Activated CD4-positive, alpha-beta memory T cell treated with anti-CD3 and anti-CD28 coated beads, Interleukin-2, amount 10 ng/mL, durations not matched to agents 7 days and 5 days (primary cell): Measurements from ENCODE around the gene DVL1. TPM values are rescaled to one million over a fixed set of nuclear protein-coding genes. Genes with fewer than 3 reads are reported as not detected.
A peak's percentile ranks its signal among the peaks of the same experiment; 100 is the strongest.
"Not testable (repeated sequence)": the region's sequence is repeated elsewhere in the genome, so short reads cannot be mapped to it uniquely, and the experiment has no call there.

Experiments
- CTCF ChIA-PET: fragments of 350-600 bp; sonication (Branson Sonifier 250); formaldehyde crosslinking; loops from one replicate; lab custom pipeline; 2021; ENCODE audit warnings: antibody characterized with exemption, inconsistent platforms; lab: Charles Lee
- POLR2A ChIA-PET: fragments of 350-600 bp; sonication (Branson Sonifier 250); formaldehyde crosslinking; loops from one replicate; lab custom pipeline; 2021; ENCODE audit warnings: antibody characterized with exemption; lab: Charles Lee
- DNase-seq: peaks from one replicate; pipeline ENCODE4 v3.0.0-alpha.2; 2020
- H3K27ac Mint-ChIP-seq: one replicate; pipeline ENCODE4 v1.8.0; 2021; ENCODE audit warnings: mild to moderate bottlenecking, mixed read lengths
- H3K27me3 Mint-ChIP-seq: one replicate; pipeline ENCODE4 v1.8.0; 2021; ENCODE audit warnings: mixed read lengths
- H3K36me3 Mint-ChIP-seq: one replicate; pipeline ENCODE4 v1.8.0; 2021; ENCODE audit warnings: low read depth, mixed read lengths
- H3K4me1 Mint-ChIP-seq: one replicate; pipeline ENCODE4 v1.8.0; 2021; ENCODE audit warnings: mixed read lengths
- H3K4me3 Mint-ChIP-seq: one replicate; pipeline ENCODE4 v1.8.0; 2021; ENCODE audit warnings: mild to moderate bottlenecking, mixed read lengths
- H3K9me3 Mint-ChIP-seq: one replicate; pipeline ENCODE4 v1.8.0; 2021; ENCODE audit warnings: mixed read lengths
- total RNA-seq, 2 experiments: library from RNA; stranded (reverse); gene quantifications; one replicate each; pipeline ENCODE4 v1.2.3, GENCODE V29; 2021

DVL1 gene
- total RNA-seq, 2 experiments from 2014 or later, result 36.0 to 37.8 TPM

GRCh38 chr1:1385931-1386330 lies 36.7 kb upstream of the DVL1 start:
- Mint-ChIP-seq H3K27me3 (no peaks in the 10 kb centered on the region), H3K9me3 (no peaks in the 10 kb centered on the region), H3K27ac (no peak overlapping the region), H3K4me1 (no peaks in the 10 kb centered on the region), H3K36me3 (peaks cover 47% of the 10 kb centered on the region), H3K4me3 (no peak overlapping the region)
- no peak for DNase-seq
- ChIA-PET POLR2A (interaction anchor here (1.1 to 1.6 kb wide), 2 partner anchors 10 to 19 kb away, joined by 3 to 5 read pairs; partner anchors contain the start of gene AURKAIP1), CTCF (interaction anchor here (1.8 kb wide), 1 partner anchor 14 kb away, joined by 6 read pairs; no protein-coding TSS in a partner anchor)

GRCh38 chr1:1385339-1385738 lies 36.1 kb upstream of the DVL1 start:
- H3K27me3 Mint-ChIP-seq, DNase-seq, H3K27ac Mint-ChIP-seq, H3K4me1 Mint-ChIP-seq, H3K4me3 Mint-ChIP-seq, H3K9me3 Mint-ChIP-seq: not testable (repeated sequence)
- ChIA-PET CTCF (interaction anchor here (1.8 kb wide), 1 partner anchor 13 kb away, joined by 6 read pairs; no protein-coding TSS in a partner anchor), POLR2A (interaction anchor here (1.1 to 1.6 kb wide), 3 partner anchors 10 to 19 kb away, joined by 3 to 5 read pairs (median 3); partner anchors contain the start of genes AURKAIP1 and CCNL2)
- H3K36me3 Mint-ChIP-seq, result peaks cover 41% of the 10 kb centered on the region

GRCh38 chr1:1381294-1381693 lies 32.1 kb upstream of the DVL1 start:
- no peaks in the 10 kb centered on the region for H3K9me3 Mint-ChIP-seq
- POLR2A ChIA-PET, result interaction anchor here (1.8 kb wide), 1 partner anchor 18 kb away, joined by 9 read pairs; the partner anchor contains the start of gene CCNL2
- peaks cover 6% of the 10 kb centered on the region for H3K36me3 Mint-ChIP-seq
- H3K4me3 Mint-ChIP-seq, result no peak overlapping the region
- no peak for DNase-seq
- H3K27ac Mint-ChIP-seq, result no peak overlapping the region
- CTCF ChIA-PET, result interaction anchor here (0.7 kb wide), 1 partner anchor 15 kb away, joined by 4 read pairs; no protein-coding TSS in a partner anchor
- H3K27me3 Mint-ChIP-seq, result no peaks in the 10 kb centered on the region
- H3K4me1 Mint-ChIP-seq, result peaks cover 3% of the 10 kb centered on the region

DNA sequence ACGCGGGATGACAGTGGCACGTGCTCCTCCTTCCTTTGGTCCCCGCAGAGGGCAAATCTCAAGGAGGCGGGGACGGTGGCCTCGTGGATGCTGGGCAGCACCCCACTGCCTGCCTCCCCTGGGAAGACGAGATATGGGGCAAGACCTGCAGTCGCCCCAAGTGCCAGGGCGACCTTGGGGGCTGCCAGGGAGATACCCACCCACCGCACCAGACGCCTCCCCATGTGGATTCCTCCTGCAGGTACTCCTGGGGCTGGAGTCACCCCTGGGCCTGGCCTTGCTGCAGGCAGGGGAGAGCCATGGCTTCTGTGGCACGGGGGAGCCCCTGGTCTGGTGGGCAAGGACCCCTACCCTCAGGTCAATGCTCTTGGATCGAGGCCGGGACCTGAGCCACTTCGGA lies 31.6 kb upstream of the DVL1 start:
- POLR2A ChIA-PET, result interaction anchor here (1.8 kb wide), 1 partner anchor 18 kb away, joined by 9 read pairs; the partner anchor contains the start of gene CCNL2
- DNase-seq, result no peak
- no peak overlapping the region for H3K27ac Mint-ChIP-seq
- no peaks in the 10 kb centered on the region for H3K27me3 Mint-ChIP-seq
- CTCF ChIA-PET, result interaction anchor here (0.7 kb wide), 1 partner anchor 16 kb away, joined by 4 read pairs; no protein-coding TSS in a partner anchor
- no peaks in the 10 kb centered on the region for H3K9me3 Mint-ChIP-seq
- peaks cover 2% of the 10 kb centered on the region for H3K36me3 Mint-ChIP-seq
- peaks cover 6% of the 10 kb centered on the region for H3K4me1 Mint-ChIP-seq
- no peak overlapping the region for H3K4me3 Mint-ChIP-seq

GRCh38 chr1:1377540-1378205 lies 28.5 kb upstream of the DVL1 start:
- Mint-ChIP-seq H3K4me1 (peaks cover 27% of the 10 kb centered on the region), H3K27me3 (no peaks in the 10 kb centered on the region), H3K9me3 (no peaks in the 10 kb centered on the region), H3K4me3 (no peak overlapping the region), H3K36me3 (peaks cover 11% of the 10 kb centered on the region), H3K27ac (no peak overlapping the region)
- CTCF ChIA-PET, result interaction anchor here (0.7 kb wide), 1 partner anchor 30 kb away, joined by 4 read pairs; no protein-coding TSS in a partner anchor
- POLR2A ChIA-PET, result interaction anchor here (0.9 to 1.7 kb wide), 3 partner anchors 12 to 24 kb away, joined by 3 to 4 read pairs (median 3); no protein-coding TSS in a partner anchor
- DNase-seq, result no peak

DNA sequence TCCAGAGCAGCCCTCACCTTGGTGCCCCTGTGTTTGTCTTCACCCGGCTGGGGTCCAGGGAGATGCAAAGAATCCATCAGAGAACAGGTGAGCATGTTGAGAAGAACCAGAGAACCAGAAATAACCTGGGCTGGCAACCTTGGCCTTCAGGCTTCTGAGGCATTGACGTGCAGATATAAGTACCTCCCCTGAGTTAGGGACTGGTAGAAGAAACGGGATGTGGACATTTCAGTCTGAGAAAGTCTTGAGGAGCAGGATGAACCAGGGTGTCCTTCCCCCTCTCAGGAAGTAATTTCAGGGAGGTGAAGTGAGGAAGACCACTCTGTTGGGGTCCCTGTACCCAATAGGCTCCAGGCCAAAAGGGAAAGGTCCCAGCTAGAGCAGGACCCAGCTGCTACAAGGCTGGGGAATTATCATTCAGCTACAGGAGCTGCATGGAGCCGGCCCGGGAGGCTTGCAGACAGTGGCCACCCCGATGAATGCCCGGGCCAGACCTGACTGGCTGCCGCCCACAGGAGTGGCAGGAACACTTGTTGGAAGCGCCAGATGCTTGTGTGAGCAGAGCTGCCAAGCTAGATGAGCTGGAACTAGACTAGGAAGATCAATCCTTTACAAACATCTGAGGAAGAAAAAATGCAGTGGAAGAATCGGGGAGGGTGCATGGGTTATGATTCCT lies 27.5 kb upstream of the DVL1 start:
- ChIA-PET CTCF (interaction anchor here (1.5 kb wide), 1 partner anchor 128 kb away, joined by 8 read pairs; no protein-coding TSS in a partner anchor), POLR2A (interaction anchor here (0.8 to 3.7 kb wide), 7 partner anchors 9 to 134 kb away, joined by 3 to 51 read pairs (median 5); partner anchors contain the start of genes CCNL2 and MRPL20)
- peak overlapping the region; percentile 95 for H3K27ac Mint-ChIP-seq
- peak overlapping the region; percentile 90 for H3K4me3 Mint-ChIP-seq
- peaks cover 11% of the 10 kb centered on the region for H3K36me3 Mint-ChIP-seq
- no peak for DNase-seq
- no peaks in the 10 kb centered on the region for H3K27me3 Mint-ChIP-seq
- H3K9me3 Mint-ChIP-seq, result no peaks in the 10 kb centered on the region
- peaks cover 35% of the 10 kb centered on the region for H3K4me1 Mint-ChIP-seq

DNA sequence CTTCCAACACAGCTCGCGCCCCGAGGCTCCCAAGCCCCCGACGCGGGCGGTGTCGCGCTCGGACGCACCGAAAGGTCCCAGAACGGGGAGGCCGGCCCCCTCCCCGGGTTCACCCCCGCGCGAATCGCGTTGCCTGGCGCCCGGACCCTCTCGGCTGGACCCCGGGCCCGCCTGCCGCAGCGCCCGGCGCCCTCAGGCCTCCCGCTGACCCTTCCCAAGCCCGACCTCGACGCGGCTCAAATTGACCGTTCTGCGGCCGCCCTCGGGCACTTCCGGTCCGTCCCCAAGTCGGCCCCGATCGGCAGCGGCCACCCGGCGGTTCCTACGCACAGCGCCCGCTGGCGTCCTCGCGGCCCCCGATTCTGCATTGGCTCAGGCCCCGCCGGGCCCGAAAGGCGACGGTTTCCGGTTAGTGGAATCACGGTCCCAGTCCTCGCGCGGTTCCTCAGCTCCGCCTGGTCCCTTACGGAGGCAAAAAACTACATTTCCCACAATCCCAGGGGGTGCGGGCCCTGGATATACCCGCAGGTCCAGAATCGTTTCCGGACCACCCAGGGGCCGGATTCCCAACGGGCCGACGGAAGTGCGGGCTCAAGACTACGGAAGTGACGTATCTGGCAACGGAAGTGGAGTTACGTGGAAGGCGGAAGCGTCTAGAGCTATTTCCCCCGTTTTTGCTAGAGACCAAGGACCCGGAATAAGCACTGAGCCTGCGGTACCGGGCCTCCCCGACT lies 25.9 kb upstream of the DVL1 start, which contains the start of gene AURKAIP1:
TSS of gene AURKAIP1 (minus strand) at position 279 of the 734 bp plus-strand sequence. CDS start 451 bp downstream, outside the sequence.
- H3K27me3 Mint-ChIP-seq, result no peaks in the 10 kb centered on the region
- no peaks in the 10 kb centered on the region for H3K9me3 Mint-ChIP-seq
- H3K27ac Mint-ChIP-seq, result peak within 1 kb of the TSS; percentile 95
- ChIA-PET POLR2A (interaction anchor here (0.6 to 3.7 kb wide), 24 partner anchors 11 to 416 kb away, joined by 3 to 51 read pairs (median 4); partner anchors contain the start of genes ACAP3, CCNL2, ISG15 and MIB2), CTCF (interaction anchor here (0.8 to 1.5 kb wide), 7 partner anchors 13 to 253 kb away, joined by 3 to 8 read pairs (median 6); partner anchors contain the start of gene CCNL2)
- peak; percentile 98 for DNase-seq
- H3K4me1 Mint-ChIP-seq, result peaks cover 49% of the 10 kb centered on the region
- peaks cover 11% of the 10 kb centered on the region for H3K36me3 Mint-ChIP-seq
- peak within 1 kb of the TSS; percentile 90 for H3K4me3 Mint-ChIP-seq

GRCh38 chr1:1374589-1374928 lies 25.3 kb upstream of the DVL1 start:
- H3K9me3 Mint-ChIP-seq, result no peaks in the 10 kb centered on the region
- POLR2A ChIA-PET, result interaction anchor here (0.8 to 3.7 kb wide), 19 partner anchors 11 to 415 kb away, joined by 3 to 51 read pairs (median 5); partner anchors contain the start of genes ACAP3, CCNL2, ISG15 and MIB2
- H3K36me3 Mint-ChIP-seq, result peaks cover 11% of the 10 kb centered on the region
- H3K4me1 Mint-ChIP-seq, result peaks cover 50% of the 10 kb centered on the region
- no peak for DNase-seq
- CTCF ChIA-PET, result interaction anchor here (1.1 to 1.2 kb wide), 4 partner anchors 24 to 252 kb away, joined by 3 to 8 read pairs (median 5); partner anchors contain the start of gene CCNL2
- peak overlapping the region; percentile 71 for H3K27ac Mint-ChIP-seq
- H3K4me3 Mint-ChIP-seq, result peak overlapping the region; percentile 90
- H3K27me3 Mint-ChIP-seq, result no peaks in the 10 kb centered on the region

DNA sequence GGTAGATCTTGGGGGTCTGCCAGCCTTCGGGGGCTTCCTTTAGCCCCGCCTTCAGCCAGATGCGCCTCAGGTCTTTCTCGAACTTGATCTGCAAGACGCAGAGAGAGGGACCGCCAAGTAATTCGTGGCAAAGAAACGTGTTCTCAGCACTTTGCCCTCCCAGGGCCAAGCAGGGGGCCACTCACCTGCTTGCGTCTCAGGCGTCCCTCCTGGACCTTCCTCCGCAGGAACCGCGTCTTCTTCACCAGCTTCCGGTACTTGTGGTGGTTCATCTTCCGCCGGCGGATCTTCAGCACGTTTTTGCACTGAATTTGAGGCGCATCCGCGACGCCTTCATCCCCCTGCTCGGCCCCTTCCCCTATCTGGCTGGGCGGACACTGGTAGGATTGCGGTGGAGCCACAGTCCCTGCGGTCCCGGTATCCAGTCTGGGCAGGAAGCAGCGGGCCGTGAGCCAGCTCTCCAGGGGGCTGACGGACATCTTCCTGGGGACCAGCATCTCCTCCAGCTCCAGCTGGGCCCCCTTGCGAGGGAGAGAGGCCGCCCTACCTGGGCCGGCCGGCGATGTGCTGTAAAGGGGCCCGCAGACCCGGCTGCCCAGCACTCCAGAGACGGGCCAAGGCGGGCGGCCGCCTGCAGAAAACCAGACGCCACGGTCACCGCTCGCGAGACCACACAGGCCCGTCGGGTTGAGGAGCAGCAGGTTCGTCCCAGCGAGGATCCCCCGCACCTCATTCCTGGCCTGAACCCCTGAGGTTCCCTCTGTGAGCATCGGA lies 24.8 kb upstream of the DVL1 start:
- no peak for DNase-seq
- peaks cover 50% of the 10 kb centered on the region for H3K4me1 Mint-ChIP-seq
- CTCF ChIA-PET, result interaction anchor here (1.0 to 1.1 kb wide), 2 partner anchors 24 to 26 kb away, joined by 3 to 4 read pairs; no protein-coding TSS in a partner anchor

GRCh38 chr1:1373051-1373814 lies 24.0 kb upstream of the DVL1 start:
- DNase-seq, result no peak
- peaks cover 50% of the 10 kb centered on the region for H3K4me1 Mint-ChIP-seq
- peaks cover 11% of the 10 kb centered on the region for H3K36me3 Mint-ChIP-seq
- ChIA-PET POLR2A (interaction anchor here (1.2 to 3.7 kb wide), 6 partner anchors 20 to 68 kb away, joined by 5 to 51 read pairs (median 6); partner anchors contain the start of genes ACAP3 and CCNL2), CTCF (interaction anchor here (1.0 to 2.8 kb wide), 8 partner anchors 13 to 314 kb away, joined by 3 to 28 read pairs (median 4); partner anchors contain the start of gene DVL1)
- no peaks in the 10 kb centered on the region for H3K9me3 Mint-ChIP-seq
- peak overlapping the region; percentile 68 for H3K27ac Mint-ChIP-seq
- no peaks in the 10 kb centered on the region for H3K27me3 Mint-ChIP-seq
- H3K4me3 Mint-ChIP-seq, result peak overlapping the region; percentile 90

More for the DNA sequence above, 24.8 kb upstream of the DVL1 start:
- H3K4me3 Mint-ChIP-seq, result peak overlapping the region; percentile 90
- H3K9me3 Mint-ChIP-seq, result no peaks in the 10 kb centered on the region
- H3K36me3 Mint-ChIP-seq, result peaks cover 11% of the 10 kb centered on the region
- H3K27me3 Mint-ChIP-seq, result no peaks in the 10 kb centered on the region
- peak overlapping the region; percentile 71 for H3K27ac Mint-ChIP-seq
- POLR2A ChIA-PET, result interaction anchor here (1.0 to 3.7 kb wide), 10 partner anchors 23 to 415 kb away, joined by 3 to 51 read pairs (median 5); partner anchors contain the start of genes ACAP3, CCNL2, MRPL20 and NOC2L
